ENCODE results near the gene PPIH.

GRCh38 chr1:42682739-42683531 is 24.7 kb downstream of the PPIH start:
- TF ChIP-seq CTCF (conservative IDR thresholded peaks at IDR 0.05; ENCODE audit: low read depth, low read length) = no peak
- no peak for TF ChIP-seq EZH2 (IDR thresholded peaks at IDR 0.05; ENCODE audit: borderline replicate concordance, low read depth, low read length, poor library complexity, severe bottlenecking)
